Heart left ventricle (tissue), 16 donors: Measurements from ENCODE around the gene DDO. TPM values are rescaled to one million over a fixed set of nuclear protein-coding genes. Genes with fewer than 3 reads are reported as not detected.
A peak's percentile ranks its signal among the peaks of the same experiment; 100 is the strongest.

ENCODE experiments used
- ATAC-seq, 4 donors: fragments of 200-7000 bp; cut with Tn5 transposase; one replicate each; pipeline ENCODE4 v1.9.1; 2020 to 2022; ENCODE audit warnings: moderate library complexity in 4 of 4, mild to moderate bottlenecking in 3 of 4, moderate number of reproducible peaks in 1 of 4
- DNase-seq, 5 donors: peaks; one replicate each; pipeline ENCODE4 v3.0.0-alpha.2; 2020
- H3K27ac ChIP-seq, 12 donors: fragments of 200-600 bp; sonication (generic) in 4 of 12; one replicate each; pipeline versions ENCODE4 v1.5.0 to v1.8.0; 2016 to 2022; ENCODE audit warnings: mild to moderate bottlenecking in 2 of 12
- H3K27me3 ChIP-seq, 9 donors: fragments of 200-600 bp; sonication (generic) in 2 of 9; one replicate each; pipeline versions ENCODE4 v1.5.1 to v1.8.0; 2016 to 2022; ENCODE audit warnings: mild to moderate bottlenecking in 3 of 9
- H3K36me3 ChIP-seq, 9 donors: fragments of 200-600 bp; sonication (generic) in 2 of 9; one replicate each; pipeline versions ENCODE4 v1.5.0 to v1.8.0; 2018 to 2022; ENCODE audit warnings: mild to moderate bottlenecking in 2 of 9
- H3K4me1 ChIP-seq, 12 donors: fragments of 200-600 bp; sonication (generic) in 4 of 12; one replicate each; pipeline versions ENCODE4 v1.5.0 to v1.8.0; 2016 to 2022; ENCODE audit warnings: mild to moderate bottlenecking in 3 of 12
- H3K4me3 ChIP-seq, 12 donors: fragments of 200-600 bp; sonication (generic) in 4 of 12; one replicate each; pipeline versions ENCODE4 v1.5.0 to v1.8.0; 2017 to 2022; ENCODE audit warnings: mild to moderate bottlenecking in 9 of 12, moderate library complexity in 4 of 12
- H3K9me3 ChIP-seq, 12 donors: fragments of 200-600 bp; sonication (generic) in 4 of 12; one replicate each; pipeline versions ENCODE4 v1.5.0 to v1.8.0; 2016 to 2022; ENCODE audit warnings: mild to moderate bottlenecking in 1 of 12
- POLR2A ChIP-seq, 2 donors: fragments of 450-650 bp; IDR thresholded peaks; one replicate each; pipeline ENCODE4 v1.6.1; 2017; ENCODE audit warnings: antibody characterized with exemption in 2 of 2, mild to moderate bottlenecking in 2 of 2, moderate library complexity in 2 of 2
- WGBS, 4 donors: extraction: QIAGEN DNeasy Blood & Tissue Kit in 2 of 4; methylation state at CpG; one replicate each; pipeline versions ENCODE4 v1.1.5 to v1.1.7; 2013 to 2018; 5-methylcytosine and 5-hydroxymethylcytosine counted together
- intact Hi-C, 10 donors: fragments of 100-400 bp; cut with DNase I; formaldehyde crosslinking; loops; one replicate each; pipeline versions ENCODE4 v1.11.1 to v1.14.2; 2022
- polyA plus RNA-seq, 2 donors: library from polyadenylated mRNA; stranded (reverse); fragments of 200-250 nt; gene quantifications; one replicate each; pipeline ENCODE4 v1.2.3, GENCODE V29; 2013
- total RNA-seq, 9 donors: library from RNA; depleted of rRNA in 2 of 9; stranded (reverse); fragments of >200 nt in 2 of 9; fragmentation: NEBNext Ultra II Directional in 3 of 9; extraction: Animal tissue kit (Norgen Biotek cat#: 25700) in 3 of 9; gene quantifications; one replicate each; pipeline versions ENCODE4 v1.1.0 to v1.2.4, GENCODE V29; 2016 to 2023
- TF ChIP-seq, protein P1 (sequence below), 12 donors: fragments of 200-600 bp; sonication (generic) in 4 of 12; IDR thresholded peaks; one replicate each; pipeline versions ENCODE4 v1.5.0 to v1.8.0; 2018 to 2022; ENCODE audit warnings: antibody characterized with exemption in 12 of 12, mild to moderate bottlenecking in 5 of 12
- donor health status: ischemic (EF 13 %, LVEDD 7.1; RV severe dilation, severe dysfunction).
- donor health status: healthy with polysubstance abuse.
- donor health status: DM: no; HTN: yes; CAD: no.
- donor health status: DM: no; HTN: no; CAD: no.
- donor health status: ischemic (EF 25% LVEDD 6.9; RV normal size, moderate dysfunction).
- donor health status: ischemic (EF 25% LVEDD 5.7; RV mildly dilated, moderate dysfunction).
- donor health status: healthy.
- donor health status: DM: yes; HTN: yes; CAD: no.
- donor health status: ischemic (EF 35%, LVEDD 5.7; RV mildly dilated, moderate dysfunction).
- donor health status: nonischemic (EF 11% LVEDD 7.7; RV severe dilation, severe dysfunction).
- donor health status: DM: yes; HTN: yes; CAD: no.
- donor health status: PGD.
- donor health status: ischemic (EF 29% LVEDD 5.4; RV normal size, mild dysfunction).
- donor health status: nonischemic (EF 23%, LVEDD 6.1; RV moderate dilation, normal function).

DDO gene
- total and polyA plus RNA-seq, 11 donors, result 10.9 to 32.3 (median 19.9) TPM

- intact Hi-C loops, result no loop called here
- 86 to 100% (median 88%) methylated on average over 1 of the region's 1 CpG for WGBS, 4 donors
- TF ChIP-seq, protein P1, sequence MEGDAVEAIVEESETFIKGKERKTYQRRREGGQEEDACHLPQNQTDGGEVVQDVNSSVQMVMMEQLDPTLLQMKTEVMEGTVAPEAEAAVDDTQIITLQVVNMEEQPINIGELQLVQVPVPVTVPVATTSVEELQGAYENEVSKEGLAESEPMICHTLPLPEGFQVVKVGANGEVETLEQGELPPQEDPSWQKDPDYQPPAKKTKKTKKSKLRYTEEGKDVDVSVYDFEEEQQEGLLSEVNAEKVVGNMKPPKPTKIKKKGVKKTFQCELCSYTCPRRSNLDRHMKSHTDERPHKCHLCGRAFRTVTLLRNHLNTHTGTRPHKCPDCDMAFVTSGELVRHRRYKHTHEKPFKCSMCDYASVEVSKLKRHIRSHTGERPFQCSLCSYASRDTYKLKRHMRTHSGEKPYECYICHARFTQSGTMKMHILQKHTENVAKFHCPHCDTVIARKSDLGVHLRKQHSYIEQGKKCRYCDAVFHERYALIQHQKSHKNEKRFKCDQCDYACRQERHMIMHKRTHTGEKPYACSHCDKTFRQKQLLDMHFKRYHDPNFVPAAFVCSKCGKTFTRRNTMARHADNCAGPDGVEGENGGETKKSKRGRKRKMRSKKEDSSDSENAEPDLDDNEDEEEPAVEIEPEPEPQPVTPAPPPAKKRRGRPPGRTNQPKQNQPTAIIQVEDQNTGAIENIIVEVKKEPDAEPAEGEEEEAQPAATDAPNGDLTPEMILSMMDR (IDR thresholded peaks at IDR 0.05), result no peak
- TF ChIP-seq POLR2A (IDR thresholded peaks at IDR 0.05), result no peak
- peaks cover 0 to 7% (median 0%) of the 10 kb centered on the region in 9 donors for H3K27me3 ChIP-seq
- no peak overlapping the region for H3K4me3 ChIP-seq
- no peak overlapping the region for H3K27ac ChIP-seq
- DNase-seq, result no peak
- no peaks in the 10 kb centered on the region for H3K36me3 ChIP-seq
- H3K9me3 ChIP-seq, result no peaks in the 10 kb centered on the region
- ATAC-seq, result no peak
- peaks cover 0 to 6% (median 0%) of the 10 kb centered on the region in 12 donors for H3K4me1 ChIP-seq
These were observed 47.5 kb downstream of the DDO start for GRCh38 chr6:110367825-110368224.

DNA sequence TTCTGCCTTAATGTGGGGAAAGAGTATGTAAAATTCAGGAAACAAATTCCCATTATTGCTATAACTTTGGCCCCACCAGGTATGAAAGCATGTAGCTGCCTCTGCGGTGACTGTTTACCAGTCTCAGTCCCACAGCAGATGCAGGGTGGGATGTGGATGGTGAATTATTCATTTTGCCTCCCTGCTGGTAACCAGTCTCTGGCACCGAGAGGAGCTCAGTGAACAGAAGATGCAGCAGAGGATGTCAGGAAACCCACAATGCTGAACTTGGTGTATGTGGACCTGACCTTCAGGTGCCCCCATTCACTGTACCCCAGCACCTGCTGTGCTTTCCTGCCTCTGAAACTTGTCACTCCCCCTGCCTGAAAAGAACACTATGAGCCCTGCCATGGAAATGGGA lies 48.4 kb downstream of the DDO start:
- TF ChIP-seq, protein P1 (IDR thresholded peaks at IDR 0.05), result no peak
- TF ChIP-seq POLR2A (IDR thresholded peaks at IDR 0.05), result no peak
- intact Hi-C loops, result no loop called here
- H3K27ac ChIP-seq, result no peak overlapping the region
- H3K4me3 ChIP-seq, result no peak overlapping the region
- H3K36me3 ChIP-seq, result no peaks in the 10 kb centered on the region
- peaks cover 0 to 6% (median 0%) of the 10 kb centered on the region in 12 donors for H3K4me1 ChIP-seq
- 81 to 86% (median 84%) methylated on average over 2 of the region's 2 CpGs for WGBS, 4 donors
- ATAC-seq (no peak), DNase-seq (no peak)
- peaks cover 0 to 8% (median 0%) of the 10 kb centered on the region in 9 donors for H3K27me3 ChIP-seq
- H3K9me3 ChIP-seq, result no peaks in the 10 kb centered on the region

- intact Hi-C loops, result no loop called here
These were observed 49.1 kb downstream of the DDO start for GRCh38 chr6:110366256-110366655.

DNA sequence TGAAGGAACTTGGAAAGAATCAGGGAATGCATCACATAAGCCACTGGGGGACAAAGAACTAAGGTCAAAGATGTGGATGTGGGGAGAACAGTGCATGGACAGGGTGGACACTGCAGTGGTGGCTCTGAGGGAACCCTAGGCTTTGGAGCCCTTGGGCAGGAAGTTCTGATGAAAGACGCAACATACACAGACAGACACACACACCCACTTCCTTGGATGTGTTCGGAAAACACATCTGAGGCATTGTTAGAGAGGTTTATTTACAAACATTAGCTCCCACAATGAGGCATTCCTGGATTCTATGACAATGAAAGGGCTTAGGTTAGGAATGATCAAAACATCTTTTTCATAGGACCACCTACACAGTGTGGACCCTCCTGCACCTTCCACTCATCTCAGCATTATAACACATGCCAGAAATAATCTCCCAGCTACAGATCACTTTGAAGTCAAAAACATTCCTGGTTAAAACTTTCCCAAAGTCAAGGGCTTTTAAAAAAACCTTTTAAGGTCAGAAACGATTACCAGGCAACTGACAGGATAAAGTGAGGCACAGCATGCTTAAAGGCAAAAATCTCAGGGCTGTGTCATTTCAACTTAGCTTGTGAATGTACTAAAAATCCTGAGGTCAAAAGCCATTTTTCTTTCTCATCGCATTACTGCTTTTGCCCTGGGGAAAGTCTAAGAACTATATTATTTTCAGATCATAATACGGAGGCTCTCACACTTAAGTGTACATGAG lies 50.8 kb downstream of the DDO start:
- Histone ChIP-seq H3K4me1 (peaks cover 0 to 6% (median 0%) of the 10 kb centered on the region in 12 donors), H3K36me3 (no peaks in the 10 kb centered on the region), H3K4me3 (no peak overlapping the region), H3K27ac (peak overlapping the region in 1 of 12 donors; percentile 77), H3K9me3 (no peaks in the 10 kb centered on the region), H3K27me3 (peaks cover 0 to 23% (median 0%) of the 10 kb centered on the region in 9 donors)
- no peak for DNase-seq
- intact Hi-C loops, result no loop called here
- ATAC-seq, result peak in 1 of 4 donors; percentile 26
- 60 to 76% (median 68%) methylated on average over 5 of the region's 5 CpGs for WGBS, 4 donors
- no peak for TF ChIP-seq POLR2A (IDR thresholded peaks at IDR 0.05)
- TF ChIP-seq, protein P1 (IDR thresholded peaks at IDR 0.05), result no peak

More at GRCh38 chr6:110366256-110366655, 49.1 kb downstream of the DDO start:
- no peaks in the 10 kb centered on the region for H3K36me3 ChIP-seq
- WGBS, 4 donors, result 48 to 74% (median 72%) methylated on average over 2 of the region's 2 CpGs
- TF ChIP-seq POLR2A (IDR thresholded peaks at IDR 0.05), result no peak
- TF ChIP-seq, protein P1 (IDR thresholded peaks at IDR 0.05), result no peak
- H3K27ac ChIP-seq, result no peak overlapping the region
- H3K27me3 ChIP-seq, result peaks cover 0 to 10% (median 0%) of the 10 kb centered on the region in 9 donors
- no peak overlapping the region for H3K4me3 ChIP-seq
- ATAC-seq (no peak), DNase-seq (no peak)
- H3K9me3 ChIP-seq, result no peaks in the 10 kb centered on the region
- H3K4me1 ChIP-seq, result peaks cover 0 to 6% (median 0%) of the 10 kb centered on the region in 12 donors
